ENCODE measurements around the gene ASS1. TPM values are rescaled to one million over a fixed set of nuclear protein-coding genes. Genes with fewer than 3 reads are reported as not detected.

The ASS1 gene
- total and polyA plus RNA-seq, 11 donors: 31.5 to 154 (median 60.5) TPM

GRCh38 chr9:130513078-130513477, 68.3 kb downstream of the ASS1 start:
- WGBS, 4 donors: 83 to 93% (median 90%) methylated on average over 1 of the region's 1 CpG
- peaks cover 0 to 8% (median 0%) of the 10 kb centered on the region in 12 donors for H3K9me3 ChIP-seq
- H3K27me3 ChIP-seq: no peaks in the 10 kb centered on the region
- H3K4me1 ChIP-seq: no peaks in the 10 kb centered on the region
- H3K36me3 ChIP-seq: no peaks in the 10 kb centered on the region
- intact Hi-C loops (cut with DNase I): no loop called here
- no peak for DNase-seq
- H3K27ac ChIP-seq: no peak overlapping the region
- ATAC-seq: no peak
- H3K4me3 ChIP-seq: no peak overlapping the region
- TF ChIP-seq POLR2A (IDR thresholded peaks at IDR 0.05) (no peak), CTCF (IDR thresholded peaks at IDR 0.05) (no peak)

DNA sequence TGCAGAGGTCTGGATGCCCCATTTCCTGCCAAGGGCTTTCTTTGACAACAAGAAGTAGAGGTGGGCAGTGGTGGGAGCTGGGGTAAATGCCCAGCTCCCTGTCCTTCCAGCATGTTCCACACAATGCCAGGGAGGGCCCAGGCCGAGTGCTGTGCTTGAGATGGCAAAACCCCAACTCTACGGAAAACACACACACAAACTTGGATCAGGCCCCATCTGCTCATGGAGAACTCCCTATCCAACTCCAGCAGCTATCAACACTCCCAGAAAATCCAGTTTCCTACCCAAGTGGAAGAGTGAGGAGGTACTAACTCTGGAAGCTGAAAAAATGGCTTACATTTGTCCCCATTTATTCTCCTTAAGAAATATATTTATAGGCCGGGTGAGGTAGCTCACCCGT, 73.5 kb downstream of the ASS1 start:
- Histone ChIP-seq H3K27me3 (no peaks in the 10 kb centered on the region), H3K36me3 (no peaks in the 10 kb centered on the region), H3K4me3 (no peak overlapping the region), H3K4me1 (no peaks in the 10 kb centered on the region), H3K9me3 (no peaks in the 10 kb centered on the region), H3K27ac (no peak overlapping the region)
- TF ChIP-seq CTCF (IDR thresholded peaks at IDR 0.05): no peak
- TF ChIP-seq POLR2A (IDR thresholded peaks at IDR 0.05): no peak
- WGBS, 4 donors: 73 to 86% (median 83%) methylated on average over 4 of the region's 4 CpGs
- no peak for DNase-seq
- intact Hi-C loops (cut with DNase I): no loop called here
- ATAC-seq: no peak

- Histone ChIP-seq H3K27ac (no peak overlapping the region), H3K4me1 (no peaks in the 10 kb centered on the region), H3K9me3 (no peaks in the 10 kb centered on the region), H3K36me3 (no peaks in the 10 kb centered on the region), H3K27me3 (peaks cover 0 to 9% (median 0%) of the 10 kb centered on the region in 9 donors), H3K4me3 (no peak overlapping the region)
- DNase-seq (no peak), ATAC-seq (no peak)
- WGBS, 4 donors: 67 to 69% (median 68%) methylated on average over 19 to 24 of the region's 24 CpGs
- intact Hi-C loops (cut with DNase I): no loop called here
- TF ChIP-seq POLR2A (IDR thresholded peaks at IDR 0.05) (no peak), CTCF (IDR thresholded peaks at IDR 0.05) (no peak)
Observed at GRCh38 chr9:130518943-130519799, 74.4 kb downstream of the ASS1 start.

DNA sequence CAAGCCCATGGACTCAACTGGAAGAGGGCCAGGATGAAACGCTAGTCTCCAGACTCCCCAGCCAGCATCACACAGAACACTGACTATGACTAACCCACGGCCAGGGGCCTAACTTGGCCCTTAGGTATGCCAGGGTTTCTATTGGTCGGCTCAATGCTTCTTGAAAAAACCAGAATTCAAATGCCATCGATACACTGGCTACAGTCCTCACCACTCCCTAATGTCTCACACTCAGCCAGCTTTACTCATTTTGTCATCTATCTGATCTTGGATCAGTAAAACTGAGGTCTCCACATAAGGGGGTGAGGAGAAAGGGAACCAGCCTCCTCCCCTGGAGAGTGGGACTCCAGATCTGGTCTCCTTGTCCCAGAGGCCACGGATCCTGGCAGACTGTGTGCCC, 75.2 kb downstream of the ASS1 start:
- Histone ChIP-seq H3K4me3 (no peak overlapping the region), H3K27me3 (peaks cover 0 to 10% (median 0%) of the 10 kb centered on the region in 9 donors), H3K4me1 (no peaks in the 10 kb centered on the region), H3K36me3 (no peaks in the 10 kb centered on the region), H3K27ac (no peak overlapping the region), H3K9me3 (no peaks in the 10 kb centered on the region)
- no peak for ATAC-seq
- no peak for TF ChIP-seq POLR2A (IDR thresholded peaks at IDR 0.05)
- TF ChIP-seq CTCF (IDR thresholded peaks at IDR 0.05): no peak
- no peak for DNase-seq
- 86 to 100% (median 87%) methylated on average over 4 to 5 of the region's 5 CpGs for WGBS, 4 donors
- intact Hi-C loops (cut with DNase I): no loop called here
